Spleen (tissue), 7 donors: Measurements from ENCODE around the gene BORCS8.

Source experiments
- POLR2A ChIP-seq, 3 donors: fragments of 450-650 bp; IDR thresholded peaks; one replicate each; pipeline ENCODE4 v1.5.1; 2017; ENCODE audit warnings: antibody characterized with exemption in 3 of 3, mild to moderate bottlenecking in 1 of 3
- POLR2AphosphoS5 ChIP-seq, 3 donors: sonication (generic); formaldehyde crosslinking; IDR thresholded peaks; one replicate each; pipeline ENCODE4 v1.5.1; 2017; ENCODE audit warnings: antibody characterized with exemption in 3 of 3
- TF ChIP-seq, protein P1 (sequence below), 11 experiments: fragments of 200-600 bp in 7 of 11; fragments of 450-650 bp in 4 of 11; sonication (generic) in 4 of 11; IDR thresholded peaks in 8 of 11; conservative IDR thresholded peaks in 3 of 11; 1 replicate in 7 of 11; 2 replicates in 4 of 11; pipeline versions ENCODE4 v1.4.0 to v1.8.0; 2016 to 2021; ENCODE audit warnings: antibody characterized with exemption in 11 of 11, inconsistent platforms in 4 of 11, mild to moderate bottlenecking in 1 of 11
- donor health status: DM: no; HTN: no; CAD: no; lungs with moderate emphysema.
- donor health status: DM: no; HTN: no; CAD: no.
- donor health status: DM: no; HTN: no; CAD: no.

GRCh38 chr19:19186742-19187141, 5.2 kb downstream of the BORCS8 start:
- TF ChIP-seq, protein P1, sequence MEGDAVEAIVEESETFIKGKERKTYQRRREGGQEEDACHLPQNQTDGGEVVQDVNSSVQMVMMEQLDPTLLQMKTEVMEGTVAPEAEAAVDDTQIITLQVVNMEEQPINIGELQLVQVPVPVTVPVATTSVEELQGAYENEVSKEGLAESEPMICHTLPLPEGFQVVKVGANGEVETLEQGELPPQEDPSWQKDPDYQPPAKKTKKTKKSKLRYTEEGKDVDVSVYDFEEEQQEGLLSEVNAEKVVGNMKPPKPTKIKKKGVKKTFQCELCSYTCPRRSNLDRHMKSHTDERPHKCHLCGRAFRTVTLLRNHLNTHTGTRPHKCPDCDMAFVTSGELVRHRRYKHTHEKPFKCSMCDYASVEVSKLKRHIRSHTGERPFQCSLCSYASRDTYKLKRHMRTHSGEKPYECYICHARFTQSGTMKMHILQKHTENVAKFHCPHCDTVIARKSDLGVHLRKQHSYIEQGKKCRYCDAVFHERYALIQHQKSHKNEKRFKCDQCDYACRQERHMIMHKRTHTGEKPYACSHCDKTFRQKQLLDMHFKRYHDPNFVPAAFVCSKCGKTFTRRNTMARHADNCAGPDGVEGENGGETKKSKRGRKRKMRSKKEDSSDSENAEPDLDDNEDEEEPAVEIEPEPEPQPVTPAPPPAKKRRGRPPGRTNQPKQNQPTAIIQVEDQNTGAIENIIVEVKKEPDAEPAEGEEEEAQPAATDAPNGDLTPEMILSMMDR (IDR thresholded peaks at IDR 0.05 in 8 of 11, conservative IDR thresholded peaks at IDR 0.05 in 3 of 11): no peak
- no peak for TF ChIP-seq POLR2A (IDR thresholded peaks at IDR 0.05)
- TF ChIP-seq POLR2AphosphoS5 (IDR thresholded peaks at IDR 0.05): peak in 1 of 3 donors; percentile 32
